Non-pigmented ciliary epithelial cell (primary cell): ENCODE results near the gene MSH5.

Experiments
- DNase-seq: peaks from one replicate; pipeline ENCODE4 v3.0.0-alpha.2; 2010; ENCODE audit warnings: low read depth

MSH5 gene

DNA sequence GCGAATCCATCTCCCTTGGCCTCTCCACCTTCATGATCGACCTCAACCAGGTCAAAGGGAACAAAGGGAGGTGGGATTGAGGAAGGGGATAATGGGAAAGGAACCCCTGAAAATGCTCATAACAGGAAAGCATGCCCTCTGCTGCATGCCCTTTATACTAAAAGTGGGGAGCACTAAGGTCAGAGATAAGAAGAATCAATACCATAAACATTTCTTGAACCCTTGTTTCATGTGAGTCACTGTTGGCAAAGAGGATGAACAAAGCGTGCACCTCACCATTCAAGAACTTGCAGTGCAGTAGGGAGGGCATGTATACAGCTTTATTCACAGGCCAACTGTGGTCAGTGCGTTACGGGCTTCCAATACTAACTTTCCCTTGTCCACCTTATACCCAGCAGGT, 21.0 kb downstream of the MSH5 start:
- DNase-seq: no peak

- no peak for DNase-seq
Measured at GRCh38 chr6:31761343-31761742, 21.5 kb downstream of the MSH5 start.

- DNase-seq: no peak
Measured at GRCh38 chr6:31762356-31762755, 22.6 kb downstream of the MSH5 start, which contains the start of gene SAPCD1. Gene SAPCD1, plus strand, starts transcription at chr6:31762656. Its CDS starts 399 bp downstream, at chr6:31763055.

- DNase-seq: no peak
Measured at GRCh38 chr6:31762878-31763618, 23.2 kb downstream of the MSH5 start.

GRCh38 chr6:31763619-31763940, 23.8 kb downstream of the MSH5 start:
- DNase-seq: no peak

GRCh38 chr6:31764198-31764597, 24.4 kb downstream of the MSH5 start:
- no peak for DNase-seq

GRCh38 chr6:31765559-31765909, 25.7 kb downstream of the MSH5 start:
- DNase-seq: no peak

- DNase-seq: no peak
Measured at GRCh38 chr6:31765910-31766794, 26.3 kb downstream of the MSH5 start.

- no peak for DNase-seq
Measured at GRCh38 chr6:31767096-31767645, 27.4 kb downstream of the MSH5 start.

DNA sequence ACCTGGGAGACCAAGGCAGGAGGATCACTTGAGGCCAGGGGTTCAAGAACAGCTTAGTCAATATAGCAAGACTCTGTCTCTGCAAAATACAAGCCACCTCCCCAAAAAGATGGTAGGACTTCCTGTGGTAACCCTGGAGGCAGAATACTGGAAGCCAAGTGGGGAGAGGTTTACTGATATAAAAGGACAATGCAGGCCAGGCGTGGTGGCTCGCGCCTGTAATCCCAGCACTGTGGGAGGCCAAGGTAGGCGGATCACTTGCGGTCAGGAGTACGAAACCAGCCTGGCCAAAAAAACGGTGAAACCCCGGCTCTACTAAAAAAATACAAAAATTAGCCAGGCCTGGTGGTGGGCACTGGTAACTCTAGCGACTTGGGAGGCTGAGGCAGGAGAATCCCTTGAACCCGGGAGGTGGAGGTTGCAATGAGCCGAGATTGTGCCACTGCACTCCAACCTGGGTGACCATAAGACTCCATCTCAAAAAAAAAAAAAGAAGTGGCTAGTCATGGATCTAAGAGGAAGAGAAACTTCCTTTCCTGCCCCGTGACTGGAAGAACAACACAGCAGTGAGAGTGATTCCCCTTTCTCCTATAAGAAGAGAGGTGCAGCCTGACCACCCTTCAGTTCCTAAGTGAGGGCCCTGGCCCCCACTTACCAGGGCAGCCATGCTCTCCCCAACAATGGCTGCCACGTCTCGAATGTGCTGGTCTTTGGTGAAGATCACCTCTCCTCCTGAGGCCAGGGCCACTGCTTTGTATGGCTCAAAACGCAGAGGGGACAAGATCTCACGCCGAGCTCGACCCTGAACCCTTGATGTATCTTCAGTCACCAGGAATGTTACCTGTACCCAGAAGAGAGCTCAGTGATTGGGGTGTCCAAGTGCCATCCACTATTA, 28.8 kb downstream of the MSH5 start:
- DNase-seq: no peak

- no peak for DNase-seq
Measured at GRCh38 chr6:31769684-31770371, 30.0 kb downstream of the MSH5 start.

DNA sequence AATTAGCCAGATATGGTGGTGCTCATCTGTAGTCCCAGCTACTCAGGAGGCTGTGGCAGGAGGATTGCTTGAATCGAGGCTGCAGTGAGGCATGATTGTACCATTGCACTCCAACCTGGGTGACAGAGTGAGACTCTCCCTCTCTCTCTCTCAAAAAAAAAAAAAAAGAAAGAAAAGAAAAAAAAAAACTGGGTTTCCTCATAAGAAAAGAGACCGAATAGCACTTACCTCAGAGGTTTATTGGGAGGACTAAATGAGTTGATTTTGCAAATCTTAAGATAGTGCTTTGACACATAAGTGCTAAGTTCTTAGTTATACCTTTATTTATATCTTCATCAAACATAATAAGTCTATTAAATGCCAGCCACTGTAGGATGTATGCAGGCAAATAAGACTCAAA, 31.1 kb downstream of the MSH5 start:
- DNase-seq: no peak

- DNase-seq: no peak
Measured at GRCh38 chr6:31771992-31772358, 32.2 kb downstream of the MSH5 start.

GRCh38 chr6:31775184-31775583, 35.4 kb downstream of the MSH5 start:
- DNase-seq: no peak

DNA sequence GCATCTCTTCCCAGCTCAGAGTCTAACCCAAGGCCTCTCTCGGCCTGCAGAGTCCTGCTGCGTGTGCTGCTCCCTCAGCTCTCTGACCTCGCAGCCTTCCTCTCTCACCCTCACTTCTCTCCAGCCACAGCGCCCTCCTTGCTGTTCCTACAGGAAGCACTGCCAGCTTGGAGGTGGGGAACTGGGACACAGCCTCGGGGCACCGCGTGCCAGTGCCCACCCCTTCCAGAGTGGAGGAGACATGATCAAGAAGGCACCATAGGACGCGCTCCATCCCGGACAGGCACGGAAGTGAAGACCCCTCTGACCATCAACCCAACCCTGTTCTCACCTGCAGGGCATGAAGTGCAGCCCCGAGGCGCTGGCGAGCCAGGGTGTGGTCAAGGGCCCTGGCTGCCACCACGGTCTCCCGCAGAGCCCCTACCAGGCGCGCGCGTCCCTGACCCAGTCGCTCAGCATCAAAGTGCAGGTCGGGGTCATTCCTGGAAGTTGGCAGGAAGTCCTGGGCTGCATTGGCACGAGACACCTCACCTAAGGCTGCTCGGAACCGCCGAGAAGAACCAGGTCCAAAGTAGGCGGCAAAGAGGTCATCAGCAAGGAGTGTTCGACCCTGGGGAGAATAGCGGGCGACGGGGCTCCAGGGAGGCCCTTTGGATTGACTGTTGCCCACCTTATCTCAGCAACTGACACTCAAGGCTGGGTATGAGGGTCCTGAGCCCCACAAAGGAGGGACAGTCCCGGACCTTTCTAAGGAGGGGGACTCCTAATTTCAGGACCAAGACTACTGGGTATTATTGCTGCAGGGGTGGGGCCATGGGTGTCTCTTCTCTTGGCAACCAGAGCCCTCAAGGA, 36.1 kb downstream of the MSH5 start:
- DNase-seq: no peak

DNA sequence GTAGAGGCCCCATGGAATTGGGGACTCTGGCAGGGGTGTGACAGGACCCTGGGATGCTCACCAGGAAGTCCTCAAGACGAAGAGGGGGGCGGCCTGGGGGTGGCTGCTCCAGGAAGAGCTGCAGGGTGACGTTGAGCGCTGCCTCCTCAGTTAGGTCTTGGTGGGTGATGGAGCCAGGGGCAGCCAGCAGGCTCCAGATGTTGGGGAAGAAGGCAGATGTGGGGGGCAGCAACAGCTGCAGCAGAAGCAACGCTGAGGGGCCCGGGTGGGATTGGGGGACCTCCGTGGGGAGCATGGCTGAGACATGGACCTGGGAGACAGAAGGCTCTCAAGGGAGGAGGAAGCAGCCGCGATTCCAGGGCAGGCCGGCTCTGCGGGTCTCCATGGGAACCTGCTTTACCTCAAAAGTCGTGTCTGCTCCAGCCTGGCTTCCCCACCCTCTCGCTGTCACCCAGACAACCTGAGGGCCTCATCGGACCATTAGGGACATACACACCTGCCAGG, 36.7 kb downstream of the MSH5 start:
- DNase-seq: no peak

DNA sequence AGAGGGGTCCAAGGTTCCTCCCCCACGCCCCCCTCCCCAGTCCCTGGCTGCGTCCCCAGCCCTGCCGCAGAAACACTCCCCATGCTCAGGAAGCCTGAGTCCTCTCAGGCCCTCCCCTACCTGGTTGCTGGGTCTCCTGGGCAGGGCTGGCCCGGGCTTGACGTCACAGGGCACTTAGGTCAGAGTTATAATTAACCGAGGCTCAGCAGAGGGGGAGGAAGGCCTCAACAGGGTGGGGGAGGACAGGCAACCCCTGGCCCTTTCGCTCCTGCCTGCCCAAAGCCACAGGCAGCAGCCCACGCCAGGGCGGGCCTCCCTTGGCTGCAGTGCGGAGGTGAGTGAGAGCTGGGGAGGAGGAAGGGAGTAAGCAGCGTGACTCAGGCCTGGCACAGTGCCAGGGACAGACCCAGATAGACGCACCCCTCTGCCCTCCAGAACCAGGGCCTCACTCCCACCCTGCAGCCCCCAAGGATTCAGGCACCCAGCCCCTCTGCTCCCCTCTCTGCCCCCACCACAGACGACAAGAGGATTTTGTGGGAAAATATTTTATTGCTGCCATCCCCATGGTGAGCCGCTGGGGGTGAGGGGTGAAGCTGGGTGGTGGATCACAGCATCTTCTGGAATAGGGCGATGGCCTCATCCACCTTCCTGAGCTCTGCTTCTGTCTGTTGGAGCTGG, 37.3 kb downstream of the MSH5 start, which contains the start of gene VWA7:
VWA7 (minus strand) TSS at position 340 of the 678 bp plus-strand sequence. CDS start 549 bp downstream, outside the sequence.
- DNase-seq: no peak

DNA sequence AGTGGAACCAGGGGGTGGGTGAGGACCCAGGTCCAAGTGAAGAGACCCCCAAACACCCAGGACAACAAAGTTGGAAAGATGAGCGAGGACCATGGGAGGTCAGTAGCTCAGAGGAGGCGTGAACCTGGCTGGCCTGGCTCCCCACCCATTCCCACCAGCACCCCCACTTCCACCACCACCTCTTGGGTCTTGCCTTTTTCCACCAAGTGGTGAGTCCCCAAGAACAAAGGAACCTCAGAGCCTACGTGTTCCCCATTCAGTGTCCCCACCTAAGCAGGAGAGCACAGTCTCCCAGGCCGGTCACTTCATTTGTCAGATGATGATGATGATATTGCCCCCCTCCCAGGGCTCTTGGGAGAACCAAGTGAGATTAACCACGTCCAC, 37.9 kb downstream of the MSH5 start:
- DNase-seq: no peak

GRCh38 chr6:31778193-31778592, 38.4 kb downstream of the MSH5 start:
- DNase-seq: no peak
